ENCODE measurements around the gene MARVELD3. TPM values are rescaled to one million over a fixed set of nuclear protein-coding genes. Genes with fewer than 3 reads are reported as not detected.

MARVELD3 gene
- polyA plus RNA-seq, 4 donors, result 29.5 to 96.6 (median 40.6) TPM

DNA sequence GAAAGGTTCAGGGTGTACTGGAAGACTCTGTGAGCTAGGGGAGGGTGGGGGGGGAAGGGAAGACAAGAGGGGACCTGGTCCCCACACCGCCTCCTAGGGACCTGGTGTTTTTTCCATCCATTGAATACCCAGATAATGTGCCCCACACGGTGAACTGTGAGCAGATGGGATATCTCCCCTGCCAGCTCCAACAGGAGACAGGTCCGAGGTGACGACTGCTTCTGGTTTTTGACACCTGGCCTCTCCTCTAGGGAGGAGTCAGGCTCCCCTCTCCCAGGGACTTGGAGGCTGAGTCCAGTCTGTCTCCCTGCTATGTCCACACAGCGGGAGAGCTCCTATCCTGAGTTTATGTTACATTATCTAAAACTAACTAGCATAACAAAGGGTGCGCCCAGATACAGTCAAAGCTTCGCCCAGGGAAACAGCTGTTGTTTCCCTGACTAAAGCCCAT lies 1.8 kb downstream of the MARVELD3 start:
- Histone ChIP-seq H3K9me3 (ENCODE audit: control insufficient read depth in 2 of 2, insufficient read depth in 1 of 2, low read depth in 1 of 2, low read length in 1 of 2) (no peaks in the 10 kb centered on the region), H3K27me3 (ENCODE audit: control insufficient read depth in 3 of 3, insufficient read depth in 3 of 3, low read length in 3 of 3) (peaks cover 0 to 5% (median 5%) of the 10 kb centered on the region in 3 donors), H3K4me3 (ENCODE audit: low read depth in 1 of 3, low read length in 3 of 3) (peak overlapping the region in 2 of 3 donors; percentile 84 to 94), H3K4me1 (ENCODE audit: control insufficient read depth in 3 of 3, insufficient read depth in 2 of 3, low read depth in 1 of 3, low read length in 2 of 3) (peaks cover 2 to 13% (median 5%) of the 10 kb centered on the region in 3 donors), H3K36me3 (ENCODE audit: control insufficient read depth in 3 of 3, insufficient read depth in 2 of 3, low read depth in 1 of 3, low read length in 3 of 3) (peaks cover 0 to 35% (median 2%) of the 10 kb centered on the region in 3 donors), H3K27ac (ENCODE audit: low read depth in 1 of 3, low read length in 2 of 3) (peak overlapping the region in 2 of 3 donors; percentile 70 to 97)
- DNase-seq (peak; percentile 56 to 72), FAIRE-seq (no peak)
- 22 to 44% (median 30%) methylated on average over 6 to 7 of the region's 7 CpGs for WGBS, 3 donors

DNA sequence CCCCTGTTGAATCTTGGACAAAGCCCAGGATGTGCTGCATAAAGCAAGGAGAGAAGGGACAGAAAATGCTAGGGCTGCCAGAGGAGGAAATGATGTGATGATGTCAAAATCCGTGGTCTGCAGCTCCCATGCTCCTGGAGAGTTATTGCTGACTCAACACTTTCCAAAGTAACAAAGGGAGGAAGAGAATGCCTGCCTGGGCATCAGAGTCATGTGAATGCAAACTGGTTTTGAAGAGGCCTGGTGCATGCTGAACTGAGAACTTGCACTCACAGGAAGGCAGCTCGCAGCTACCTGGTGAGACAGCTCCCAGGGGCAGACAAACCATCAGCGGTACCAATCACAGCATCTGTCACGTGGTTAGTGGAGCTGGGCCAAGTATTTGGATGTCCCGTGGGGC lies 2.8 kb downstream of the MARVELD3 start:
- peaks cover 2 to 13% (median 5%) of the 10 kb centered on the region in 3 donors for H3K4me1 ChIP-seq (ENCODE audit: control insufficient read depth in 3 of 3, insufficient read depth in 2 of 3, low read depth in 1 of 3, low read length in 2 of 3)
- peaks cover 2 to 44% (median 3%) of the 10 kb centered on the region in 3 donors for H3K36me3 ChIP-seq (ENCODE audit: control insufficient read depth in 3 of 3, insufficient read depth in 2 of 3, low read depth in 1 of 3, low read length in 3 of 3)
- WGBS, 3 donors, result 30 to 38% (median 35%) methylated on average over 5 of the region's 5 CpGs
- DNase-seq, result peak; percentile 24 to 30
- peak overlapping the region in 1 of 3 donors; percentile 8 for H3K4me3 ChIP-seq (ENCODE audit: low read depth in 1 of 3, low read length in 3 of 3)
- peaks cover 0 to 5% (median 5%) of the 10 kb centered on the region in 3 donors for H3K27me3 ChIP-seq (ENCODE audit: control insufficient read depth in 3 of 3, insufficient read depth in 3 of 3, low read length in 3 of 3)
- no peaks in the 10 kb centered on the region for H3K9me3 ChIP-seq (ENCODE audit: control insufficient read depth in 2 of 2, insufficient read depth in 1 of 2, low read depth in 1 of 2, low read length in 1 of 2)
- no peak for FAIRE-seq
- peak overlapping the region in 1 of 3 donors; percentile 14 for H3K27ac ChIP-seq (ENCODE audit: low read depth in 1 of 3, low read length in 2 of 3)

DNA sequence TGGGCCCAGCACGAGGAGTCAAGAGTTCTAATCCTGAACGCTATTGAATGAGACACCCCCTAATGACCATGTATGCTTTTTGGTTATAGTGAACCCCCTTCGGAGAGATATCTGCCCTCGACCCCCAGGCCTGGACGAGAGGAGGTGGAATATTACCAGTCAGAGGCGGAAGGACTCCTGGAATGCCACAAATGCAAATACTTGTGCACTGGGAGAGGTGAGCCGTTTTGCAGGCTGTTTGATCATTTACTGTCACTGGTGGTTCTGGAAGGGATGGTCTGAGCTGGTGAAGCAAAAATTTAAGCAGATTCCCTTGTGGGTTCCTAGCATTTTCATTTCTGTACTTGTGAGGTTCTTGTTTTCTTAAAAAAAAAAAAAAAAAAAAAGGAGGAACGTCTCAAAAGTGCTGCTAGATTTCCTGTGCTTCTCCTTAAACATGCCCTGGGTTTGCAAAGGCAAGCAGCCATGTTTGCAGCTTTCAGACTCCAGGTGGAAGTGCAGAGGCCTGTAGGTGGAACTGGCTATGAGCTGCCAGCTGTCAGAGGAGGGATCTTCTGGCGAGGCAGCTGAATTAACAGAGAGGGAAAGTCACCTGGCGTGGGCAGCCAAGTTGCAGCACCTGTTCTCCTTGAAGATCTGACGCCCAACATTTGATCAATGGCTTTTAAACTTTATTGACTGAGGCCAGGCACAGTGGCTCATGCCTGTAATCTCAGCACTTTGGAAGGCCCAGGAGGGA lies 3.5 kb downstream of the MARVELD3 start:
- WGBS, 3 donors, result 42 to 61% (median 50%) methylated on average over 11 of the region's 11 CpGs
- Histone ChIP-seq H3K27me3 (ENCODE audit: control insufficient read depth in 3 of 3, insufficient read depth in 3 of 3, low read length in 3 of 3) (peaks cover 0 to 5% (median 5%) of the 10 kb centered on the region in 3 donors), H3K9me3 (ENCODE audit: control insufficient read depth in 2 of 2, insufficient read depth in 1 of 2, low read depth in 1 of 2, low read length in 1 of 2) (no peaks in the 10 kb centered on the region), H3K36me3 (ENCODE audit: control insufficient read depth in 3 of 3, insufficient read depth in 2 of 3, low read depth in 1 of 3, low read length in 3 of 3) (peaks cover 2 to 50% (median 5%) of the 10 kb centered on the region in 3 donors), H3K4me1 (ENCODE audit: control insufficient read depth in 3 of 3, insufficient read depth in 2 of 3, low read depth in 1 of 3, low read length in 2 of 3) (peaks cover 2 to 13% (median 5%) of the 10 kb centered on the region in 3 donors), H3K4me3 (ENCODE audit: low read depth in 1 of 3, low read length in 3 of 3) (no peak overlapping the region), H3K27ac (ENCODE audit: low read depth in 1 of 3, low read length in 2 of 3) (no peak overlapping the region)
- DNase-seq (peak; percentile 24 to 54), FAIRE-seq (no peak)

DNA sequence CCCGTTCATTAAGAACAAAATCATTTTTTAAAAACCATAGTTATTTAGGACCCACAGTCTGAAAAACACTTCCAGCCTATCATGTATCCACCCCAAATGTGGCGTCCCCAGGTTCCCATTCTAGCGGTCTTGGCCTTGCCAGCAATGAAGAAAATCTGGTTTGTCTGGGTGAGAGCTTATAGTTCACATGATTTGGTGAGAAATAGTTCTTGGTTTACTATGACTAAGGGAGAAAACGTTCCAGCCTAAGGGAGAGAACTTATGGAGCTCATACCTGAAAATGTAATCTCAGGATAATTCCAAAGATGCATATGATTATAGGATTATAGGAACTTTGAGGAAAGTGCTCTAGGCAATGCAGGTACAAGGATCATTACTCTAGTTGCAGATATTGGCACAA lies 4.8 kb downstream of the MARVELD3 start:
- DNase-seq (no peak), FAIRE-seq (no peak)
- H3K4me1 ChIP-seq (ENCODE audit: control insufficient read depth in 3 of 3, insufficient read depth in 2 of 3, low read depth in 1 of 3, low read length in 2 of 3), result peaks cover 2 to 10% (median 3%) of the 10 kb centered on the region in 3 donors
- no peak overlapping the region for H3K4me3 ChIP-seq (ENCODE audit: low read depth in 1 of 3, low read length in 3 of 3)
- whole genome bisulfite sequencing, 3 donors, result 72 to 83% (median 73%) methylated on average over 4 of the region's 4 CpGs
- H3K36me3 ChIP-seq (ENCODE audit: control insufficient read depth in 3 of 3, insufficient read depth in 2 of 3, low read depth in 1 of 3, low read length in 3 of 3), result peaks cover 2 to 55% (median 10%) of the 10 kb centered on the region in 3 donors
- no peak overlapping the region for H3K27ac ChIP-seq (ENCODE audit: low read depth in 1 of 3, low read length in 2 of 3)
- peaks cover 0 to 5% (median 2%) of the 10 kb centered on the region in 3 donors for H3K27me3 ChIP-seq (ENCODE audit: control insufficient read depth in 3 of 3, insufficient read depth in 3 of 3, low read length in 3 of 3)
- H3K9me3 ChIP-seq (ENCODE audit: control insufficient read depth in 2 of 2, insufficient read depth in 1 of 2, low read depth in 1 of 2, low read length in 1 of 2), result no peaks in the 10 kb centered on the region

DNA sequence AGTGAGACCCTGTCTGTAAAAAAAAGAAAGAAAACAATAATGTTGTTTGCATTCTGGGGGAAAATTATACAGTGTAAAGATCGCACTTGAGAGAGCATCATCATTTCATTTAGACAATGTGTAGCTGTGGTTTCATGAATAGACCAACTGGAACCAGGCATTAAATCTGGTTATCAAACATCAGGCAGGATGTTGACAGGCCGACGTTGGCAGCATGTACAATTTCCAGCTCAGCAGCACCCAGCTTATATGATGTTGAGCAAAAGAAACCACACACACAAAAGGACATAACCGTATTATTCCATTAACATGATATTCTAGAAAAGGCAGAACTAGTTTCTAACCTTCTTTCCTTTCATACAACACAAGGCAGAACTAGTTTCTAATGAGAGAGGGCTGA lies 5.8 kb downstream of the MARVELD3 start:
- peaks cover 0 to 10% (median 2%) of the 10 kb centered on the region in 3 donors for H3K4me1 ChIP-seq (ENCODE audit: control insufficient read depth in 3 of 3, insufficient read depth in 2 of 3, low read depth in 1 of 3, low read length in 2 of 3)
- DNase-seq, result no peak
- peaks cover 2 to 59% (median 10%) of the 10 kb centered on the region in 3 donors for H3K36me3 ChIP-seq (ENCODE audit: control insufficient read depth in 3 of 3, insufficient read depth in 2 of 3, low read depth in 1 of 3, low read length in 3 of 3)
- no peak overlapping the region for H3K27ac ChIP-seq (ENCODE audit: low read depth in 1 of 3, low read length in 2 of 3)
- H3K4me3 ChIP-seq (ENCODE audit: low read depth in 1 of 3, low read length in 3 of 3), result no peak overlapping the region
- no peak for FAIRE-seq
- WGBS, 3 donors, result 68 to 71% (median 68%) methylated on average over 4 of the region's 4 CpGs
- no peaks in the 10 kb centered on the region for H3K9me3 ChIP-seq (ENCODE audit: control insufficient read depth in 2 of 2, insufficient read depth in 1 of 2, low read depth in 1 of 2, low read length in 1 of 2)
- peaks cover 0 to 3% (median 2%) of the 10 kb centered on the region in 3 donors for H3K27me3 ChIP-seq (ENCODE audit: control insufficient read depth in 3 of 3, insufficient read depth in 3 of 3, low read length in 3 of 3)

DNA sequence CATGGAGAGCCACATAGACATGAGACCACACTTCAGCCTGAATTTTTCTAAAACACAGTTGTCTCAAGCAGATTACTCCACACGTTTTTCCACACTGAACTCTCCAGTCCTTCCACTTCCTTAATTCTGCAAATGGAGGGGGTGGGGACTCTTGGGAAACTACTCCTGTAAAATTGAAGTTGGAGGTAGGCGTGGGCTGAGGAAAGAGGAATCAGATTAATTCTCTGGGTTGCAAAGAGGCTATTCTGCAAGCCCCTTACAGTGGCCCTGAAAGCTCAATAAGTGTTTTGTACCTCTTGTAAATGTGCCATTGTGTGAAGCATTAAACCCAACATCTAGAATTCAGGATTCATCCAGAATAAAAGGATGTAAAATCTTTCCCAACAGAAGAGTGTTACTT lies 9.6 kb downstream of the MARVELD3 start:
- no peak for DNase-seq
- Histone ChIP-seq H3K4me3 (ENCODE audit: low read depth in 1 of 3, low read length in 3 of 3) (no peak overlapping the region), H3K27me3 (ENCODE audit: control insufficient read depth in 3 of 3, insufficient read depth in 3 of 3, low read length in 3 of 3) (no peaks in the 10 kb centered on the region), H3K9me3 (ENCODE audit: control insufficient read depth in 2 of 2, insufficient read depth in 1 of 2, low read depth in 1 of 2, low read length in 1 of 2) (no peaks in the 10 kb centered on the region), H3K4me1 (ENCODE audit: control insufficient read depth in 3 of 3, insufficient read depth in 2 of 3, low read depth in 1 of 3, low read length in 2 of 3) (no peaks in the 10 kb centered on the region), H3K27ac (ENCODE audit: low read depth in 1 of 3, low read length in 2 of 3) (no peak overlapping the region), H3K36me3 (ENCODE audit: control insufficient read depth in 3 of 3, insufficient read depth in 2 of 3, low read depth in 1 of 3, low read length in 3 of 3) (peaks cover 3 to 46% (median 15%) of the 10 kb centered on the region in 3 donors)
- FAIRE-seq, result no peak
- 49 to 51% (median 51%) methylated on average over 2 of the region's 2 CpGs for WGBS, 3 donors

DNA sequence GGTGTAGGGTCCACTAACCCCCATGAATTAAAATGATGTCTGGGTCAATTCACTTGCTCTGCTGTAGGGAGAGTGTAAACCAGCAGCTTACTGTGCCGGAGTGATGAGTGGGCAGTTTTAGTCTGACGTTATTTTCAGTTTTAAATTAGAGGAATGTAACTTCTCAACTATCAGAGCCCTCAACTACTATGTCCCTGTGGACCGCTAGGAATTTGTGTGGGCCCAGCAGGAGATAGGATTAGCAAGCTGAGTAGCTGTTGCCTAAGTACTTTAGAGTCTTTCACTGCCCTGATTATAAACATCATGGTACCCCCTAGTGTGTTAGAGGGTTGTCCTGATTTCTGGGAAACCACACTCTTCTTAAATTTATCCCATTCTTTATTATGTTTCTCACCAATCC lies 11.4 kb downstream of the MARVELD3 start:
- no peaks in the 10 kb centered on the region for H3K9me3 ChIP-seq (ENCODE audit: control insufficient read depth in 2 of 2, insufficient read depth in 1 of 2, low read depth in 1 of 2, low read length in 1 of 2)
- no peaks in the 10 kb centered on the region for H3K4me1 ChIP-seq (ENCODE audit: control insufficient read depth in 3 of 3, insufficient read depth in 2 of 3, low read depth in 1 of 3, low read length in 2 of 3)
- no peak overlapping the region for H3K27ac ChIP-seq (ENCODE audit: low read depth in 1 of 3, low read length in 2 of 3)
- FAIRE-seq (no peak), DNase-seq (no peak)
- H3K36me3 ChIP-seq (ENCODE audit: control insufficient read depth in 3 of 3, insufficient read depth in 2 of 3, low read depth in 1 of 3, low read length in 3 of 3), result peaks cover 2 to 49% (median 15%) of the 10 kb centered on the region in 3 donors
- no peak overlapping the region for H3K4me3 ChIP-seq (ENCODE audit: low read depth in 1 of 3, low read length in 3 of 3)
- 68 to 86% (median 74%) methylated on average over 3 of the region's 3 CpGs for WGBS, 3 donors
- no peaks in the 10 kb centered on the region for H3K27me3 ChIP-seq (ENCODE audit: control insufficient read depth in 3 of 3, insufficient read depth in 3 of 3, low read length in 3 of 3)

DNA sequence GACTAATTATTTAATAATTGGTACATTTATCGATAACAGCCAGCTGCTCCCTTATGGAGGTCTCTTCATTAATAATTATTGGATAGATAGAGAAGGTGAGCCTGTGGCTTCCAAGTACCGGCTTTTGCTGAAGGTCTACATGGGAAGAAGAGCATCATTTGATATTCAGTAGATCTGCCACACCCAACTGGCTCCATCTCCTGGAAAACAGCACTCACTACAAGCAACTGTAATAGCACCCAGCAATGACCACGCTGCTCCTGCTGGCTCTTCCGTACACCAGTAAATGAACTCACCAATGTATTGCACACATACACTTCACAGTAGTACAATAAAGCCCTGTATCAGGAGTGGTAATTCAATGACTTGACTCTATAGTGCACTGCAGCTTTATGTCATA lies 19.5 kb downstream of the MARVELD3 start:
- H3K4me3 ChIP-seq (ENCODE audit: low read depth in 1 of 3, low read length in 3 of 3), result no peak overlapping the region
- peaks cover 11 to 41% (median 14%) of the 10 kb centered on the region in 3 donors for H3K36me3 ChIP-seq (ENCODE audit: control insufficient read depth in 3 of 3, insufficient read depth in 2 of 3, low read depth in 1 of 3, low read length in 3 of 3)
- DNase-seq (peak; percentile 55 to 70), FAIRE-seq (no peak)
- 24 to 64% (median 54%) methylated on average over 4 of the region's 4 CpGs for WGBS, 3 donors
- no peaks in the 10 kb centered on the region for H3K9me3 ChIP-seq (ENCODE audit: control insufficient read depth in 2 of 2, insufficient read depth in 1 of 2, low read depth in 1 of 2, low read length in 1 of 2)
- H3K27me3 ChIP-seq (ENCODE audit: control insufficient read depth in 3 of 3, insufficient read depth in 3 of 3, low read length in 3 of 3), result no peaks in the 10 kb centered on the region
- H3K4me1 ChIP-seq (ENCODE audit: control insufficient read depth in 3 of 3, insufficient read depth in 2 of 3, low read depth in 1 of 3, low read length in 2 of 3), result peaks cover 0 to 9% (median 0%) of the 10 kb centered on the region in 3 donors
- H3K27ac ChIP-seq (ENCODE audit: low read depth in 1 of 3, low read length in 2 of 3), result peak overlapping the region in 1 of 3 donors; percentile 50

All from small intestine (tissue), 7 donors.